ENCODE measurements around the gene RASGEF1B.

Gene RASGEF1B

GRCh38 chr4:81376720-81377119 lies 95.0 kb downstream of the RASGEF1B start:
- no peak for TF ChIP-seq POLR2AphosphoS5 (IDR thresholded peaks at IDR 0.05; ENCODE audit: low read depth, low read length)
- no peak for TF ChIP-seq TAF1 (IDR thresholded peaks at IDR 0.05; ENCODE audit: borderline replicate concordance, insufficient read depth, low read length)
- no peak for TF ChIP-seq REST (IDR thresholded peaks at IDR 0.05; ENCODE audit: insufficient read depth in 1 of 2, low read depth in 2 of 2, low read length in 2 of 2)
- TF ChIP-seq SIN3A (IDR thresholded peaks at IDR 0.05; ENCODE audit: borderline replicate concordance, insufficient read depth, low read length): no peak
- no peak for TF ChIP-seq FOXP2 (optimal IDR thresholded peaks at IDR 0.05; ENCODE audit: borderline replicate concordance, extremely low read depth, extremely low read length, insufficient read depth)

All from PFSK-1 (cell line).